ENCODE results near the gene BSN. TPM values are rescaled to one million over a fixed set of nuclear protein-coding genes. Genes with fewer than 3 reads are reported as not detected.

The BSN gene
- total RNA-seq, 2 donors from 2014 or later = 1.3 to 6.6 TPM

GRCh38 chr3:49666592-49666991, 112.3 kb downstream of the BSN start:
- Histone ChIP-seq H3K27ac (peak overlapping the region in 1 of 4 donors; percentile 20), H3K4me1 (peaks cover 25% of the 10 kb centered on the region), H3K27me3 (no peaks in the 10 kb centered on the region), H3K36me3 (replicated peaks in 1 of 2; ENCODE audit: insufficient read depth in 1 of 2, low read depth in 2 of 2) (no peaks in the 10 kb centered on the region), H3K4me3 (no peak overlapping the region), H3K9me3 (no peaks in the 10 kb centered on the region)
- DNase-seq = no peak
- no peak for ATAC-seq
- intact Hi-C loops (cut with DNase I) = loop anchor here (5.0 kb wide), 1 partner anchor 119 kb away; no protein-coding TSS in a partner anchor
- WGBS, 2 donors = 51 to 55% methylated on average over 8 of the region's 8 CpGs
- no peak for TF ChIP-seq CTCF (IDR thresholded peaks at IDR 0.05)
- TF ChIP-seq POLR2A (IDR thresholded peaks at IDR 0.05) = no peak

GRCh38 chr3:49667701-49668413, 113.6 kb downstream of the BSN start:
- TF ChIP-seq CTCF (IDR thresholded peaks at IDR 0.05) (no peak), POLR2A (IDR thresholded peaks at IDR 0.05) (no peak)
- ATAC-seq (no peak), DNase-seq (no peak)
- intact Hi-C loops (cut with DNase I) = loop anchor here (5.0 kb wide), 1 partner anchor 121 kb away; no protein-coding TSS in a partner anchor
- Histone ChIP-seq H3K27me3 (no peaks in the 10 kb centered on the region), H3K4me1 (peaks cover 25% of the 10 kb centered on the region), H3K36me3 (replicated peaks in 1 of 2; ENCODE audit: insufficient read depth in 1 of 2, low read depth in 2 of 2) (no peaks in the 10 kb centered on the region), H3K4me3 (no peak overlapping the region), H3K9me3 (no peaks in the 10 kb centered on the region), H3K27ac (no peak overlapping the region)
- 69% methylated on average over 25 of the region's 25 CpGs for WGBS, 2 donors

- H3K4me1 ChIP-seq = peaks cover 30% of the 10 kb centered on the region
- no peak overlapping the region for H3K4me3 ChIP-seq
- no peaks in the 10 kb centered on the region for H3K9me3 ChIP-seq
- no peak for DNase-seq
- 21 to 30% methylated on average over 3 to 5 of the region's 5 CpGs for WGBS, 2 donors
- H3K27ac ChIP-seq = no peak overlapping the region
- TF ChIP-seq CTCF (IDR thresholded peaks at IDR 0.05) = no peak
- no peak for TF ChIP-seq POLR2A (IDR thresholded peaks at IDR 0.05)
- no peak for ATAC-seq
- no peaks in the 10 kb centered on the region for H3K36me3 ChIP-seq (replicated peaks in 1 of 2; ENCODE audit: insufficient read depth in 1 of 2, low read depth in 2 of 2)
- H3K27me3 ChIP-seq = no peaks in the 10 kb centered on the region
- intact Hi-C loops (cut with DNase I) = loop anchor here (5.0 kb wide), 1 partner anchor 121 kb away; no protein-coding TSS in a partner anchor
These were observed 114.1 kb downstream of the BSN start for GRCh38 chr3:49668414-49668797.

GRCh38 chr3:49668861-49669260, 114.6 kb downstream of the BSN start:
- Histone ChIP-seq H3K36me3 (replicated peaks in 1 of 2; ENCODE audit: insufficient read depth in 1 of 2, low read depth in 2 of 2) (no peaks in the 10 kb centered on the region), H3K27ac (no peak overlapping the region), H3K4me3 (no peak overlapping the region), H3K4me1 (peaks cover 34% of the 10 kb centered on the region), H3K9me3 (no peaks in the 10 kb centered on the region), H3K27me3 (no peaks in the 10 kb centered on the region)
- 8 to 31% methylated on average over 4 to 5 of the region's 5 CpGs for WGBS, 2 donors
- no peak for TF ChIP-seq CTCF (IDR thresholded peaks at IDR 0.05)
- TF ChIP-seq POLR2A (IDR thresholded peaks at IDR 0.05) = no peak
- intact Hi-C loops (cut with DNase I) = loop anchor here (5.0 kb wide), 1 partner anchor 122 kb away; no protein-coding TSS in a partner anchor
- ATAC-seq (no peak), DNase-seq (peak in 1 of 4 donors; percentile 71)

GRCh38 chr3:49669352-49669751, 115.1 kb downstream of the BSN start:
- Histone ChIP-seq H3K27ac (no peak overlapping the region), H3K4me1 (peaks cover 36% of the 10 kb centered on the region), H3K27me3 (no peaks in the 10 kb centered on the region), H3K4me3 (no peak overlapping the region), H3K9me3 (no peaks in the 10 kb centered on the region), H3K36me3 (replicated peaks in 1 of 2; ENCODE audit: insufficient read depth in 1 of 2, low read depth in 2 of 2) (no peaks in the 10 kb centered on the region)
- no peak for ATAC-seq
- TF ChIP-seq POLR2A (IDR thresholded peaks at IDR 0.05) = no peak
- TF ChIP-seq CTCF (IDR thresholded peaks at IDR 0.05) = no peak
- 55 to 100% methylated on average over 1 to 3 of the region's 3 CpGs for WGBS, 2 donors
- DNase-seq = no peak
- intact Hi-C loops (cut with DNase I) = loop anchor here (5.0 kb wide), 1 partner anchor 122 kb away; no protein-coding TSS in a partner anchor

Measured in body of pancreas (tissue), 4 donors.